NK-92 (cell line): ENCODE results near the gene BRINP2.

Experiments
- DNase-seq: peaks from one replicate; lab custom pipeline; 2025; ENCODE audit not compliant: unreplicated experiment; lab: John Stamatoyannopoulos, UW

The BRINP2 gene

GRCh38 chr1:177257576-177257975, 86.8 kb downstream of the BRINP2 start:
- DNase-seq, result no peak

- no peak for DNase-seq
Measured at GRCh38 chr1:177270863-177271262, 100.1 kb downstream of the BRINP2 start.

- no peak for DNase-seq
Measured at GRCh38 chr1:177273141-177273540, 102.4 kb downstream of the BRINP2 start.

GRCh38 chr1:177274687-177275211, 104.0 kb downstream of the BRINP2 start:
- no peak for DNase-seq

- DNase-seq, result no peak
Measured at GRCh38 chr1:177275736-177276135, 105.0 kb downstream of the BRINP2 start.

GRCh38 chr1:177278626-177279390, 108.0 kb downstream of the BRINP2 start:
- no peak for DNase-seq

- DNase-seq, result no peak
Measured at GRCh38 chr1:177281901-177282300, 111.1 kb downstream of the BRINP2 start.

GRCh38 chr1:177282976-177283375, 112.2 kb downstream of the BRINP2 start:
- no peak for DNase-seq

GRCh38 chr1:177283380-177283779, 112.6 kb downstream of the BRINP2 start:
- DNase-seq, result no peak

GRCh38 chr1:177286396-177286795, 115.6 kb downstream of the BRINP2 start:
- DNase-seq, result no peak

GRCh38 chr1:177287270-177287669, 116.5 kb downstream of the BRINP2 start:
- DNase-seq, result no peak

GRCh38 chr1:177287994-177288393, 117.2 kb downstream of the BRINP2 start:
- no peak for DNase-seq

GRCh38 chr1:177289532-177289931, 118.8 kb downstream of the BRINP2 start:
- DNase-seq, result no peak

- DNase-seq, result no peak
Measured at GRCh38 chr1:177300431-177300830, 129.7 kb downstream of the BRINP2 start.

- no peak for DNase-seq
Measured at GRCh38 chr1:177301425-177302124, 130.8 kb downstream of the BRINP2 start.

- DNase-seq, result no peak
Measured at GRCh38 chr1:177302357-177303044, 131.7 kb downstream of the BRINP2 start.

- no peak for DNase-seq
Measured at GRCh38 chr1:177305040-177306018, 134.6 kb downstream of the BRINP2 start.

GRCh38 chr1:177306019-177306415, 135.3 kb downstream of the BRINP2 start:
- no peak for DNase-seq

GRCh38 chr1:177306981-177307380, 136.2 kb downstream of the BRINP2 start:
- DNase-seq, result no peak

GRCh38 chr1:177307771-177308170, 137.0 kb downstream of the BRINP2 start:
- DNase-seq, result no peak
